LHCN-M2 (cell line): ENCODE measurements around the gene GPRC6A. TPM values are rescaled to one million over a fixed set of nuclear protein-coding genes. Genes with fewer than 3 reads are reported as not detected.

Experiments
- DNase-seq: peaks from one replicate; pipeline ENCODE4 v3.0.0-alpha.2; 2012; ENCODE audit warnings: low read depth
- total RNA-seq: library from RNA; depleted of rRNA; stranded (reverse); fragments of >200 nt; gene quantifications from 2 replicates; pipeline ENCODE4 v1.2.3, GENCODE V29; 2014; rRNA removed

The GPRC6A gene
- total RNA-seq, 1 experiment from 2014 or later: not detected

DNA sequence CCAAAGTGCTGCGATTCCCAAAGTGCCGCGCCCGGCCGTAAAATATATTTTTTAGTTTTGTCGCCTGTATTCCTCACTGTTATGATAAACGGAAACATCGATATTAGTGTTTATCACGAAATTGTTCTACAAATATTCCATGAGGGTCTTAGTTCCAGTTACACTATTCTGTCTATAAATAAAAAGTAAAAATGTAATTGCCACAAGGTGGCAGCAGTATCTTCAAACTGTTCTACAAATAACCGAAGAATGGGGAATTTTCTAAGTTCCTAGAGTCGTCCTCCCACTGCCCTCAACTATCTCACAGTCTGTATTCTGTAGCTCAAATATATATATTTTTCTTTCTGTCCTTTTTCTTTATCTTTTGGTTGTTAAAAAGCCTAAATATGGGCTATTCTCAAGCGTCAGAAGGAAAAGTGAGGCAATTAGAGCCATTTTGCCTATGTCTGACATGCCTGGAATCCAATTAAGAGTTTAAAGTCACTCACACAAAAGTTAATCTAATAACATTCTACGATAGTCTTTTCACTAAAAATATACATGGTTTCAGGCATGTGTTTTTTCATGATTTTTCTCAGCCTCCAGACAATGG lies 49.2 kb downstream of the GPRC6A start:
- peak; percentile 38 for DNase-seq

DNA sequence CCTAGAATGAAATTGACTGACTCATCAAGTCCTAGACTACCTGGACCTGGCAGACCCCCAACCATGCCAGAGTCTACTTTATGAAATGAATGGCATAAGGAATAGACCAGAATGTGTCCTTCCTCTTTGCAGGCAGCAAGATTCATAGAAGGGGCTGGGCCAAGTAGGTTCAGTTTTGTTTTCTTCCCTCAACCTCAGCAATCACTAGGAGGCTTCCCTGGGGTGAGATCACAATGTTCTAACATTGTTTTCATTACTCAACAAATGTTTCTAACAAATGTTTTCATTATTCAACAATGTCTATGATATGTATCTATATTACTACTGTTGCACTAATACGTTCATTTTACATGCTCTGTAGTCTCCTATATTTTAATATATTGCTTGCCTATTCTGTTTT lies 55.0 kb downstream of the GPRC6A start:
- DNase-seq: peak; percentile 30

DNA sequence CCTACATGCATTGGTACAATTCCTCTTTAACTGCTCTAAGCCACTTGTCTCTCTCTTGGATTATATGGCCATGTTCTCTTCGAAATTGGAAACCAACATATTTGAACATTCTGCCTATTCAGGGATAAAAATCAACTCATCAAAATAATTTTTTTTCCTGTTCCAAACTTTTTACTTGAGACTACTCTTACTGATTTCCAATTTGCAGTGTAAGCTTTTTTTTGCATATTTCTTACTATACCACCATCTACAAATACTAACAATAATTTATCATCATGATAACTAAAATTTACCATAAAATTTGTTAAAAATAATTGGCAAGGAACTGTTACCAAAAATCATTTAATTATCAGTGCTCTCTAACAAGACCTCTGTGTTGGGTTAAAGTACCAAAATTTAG lies 56.4 kb downstream of the GPRC6A start:
- DNase-seq: no peak

DNA sequence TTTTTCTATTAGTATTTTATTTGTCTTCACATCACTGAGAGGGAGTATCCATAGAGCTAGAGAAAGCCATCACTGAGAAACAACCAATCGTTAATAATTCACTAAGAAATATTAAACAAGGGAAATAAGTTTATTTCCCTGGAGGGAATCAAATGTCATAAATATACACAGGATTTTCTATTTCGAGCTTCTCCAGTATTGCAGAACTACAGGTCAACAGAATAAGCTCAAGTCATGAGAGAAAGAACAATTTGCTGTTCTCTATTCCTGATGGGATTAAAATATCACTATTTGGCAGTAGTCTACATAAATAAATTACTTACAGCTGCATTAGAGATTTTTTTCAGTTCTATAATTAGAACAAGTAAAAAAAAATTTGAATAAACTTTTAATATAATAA lies 61.2 kb downstream of the GPRC6A start:
- DNase-seq: no peak

DNA sequence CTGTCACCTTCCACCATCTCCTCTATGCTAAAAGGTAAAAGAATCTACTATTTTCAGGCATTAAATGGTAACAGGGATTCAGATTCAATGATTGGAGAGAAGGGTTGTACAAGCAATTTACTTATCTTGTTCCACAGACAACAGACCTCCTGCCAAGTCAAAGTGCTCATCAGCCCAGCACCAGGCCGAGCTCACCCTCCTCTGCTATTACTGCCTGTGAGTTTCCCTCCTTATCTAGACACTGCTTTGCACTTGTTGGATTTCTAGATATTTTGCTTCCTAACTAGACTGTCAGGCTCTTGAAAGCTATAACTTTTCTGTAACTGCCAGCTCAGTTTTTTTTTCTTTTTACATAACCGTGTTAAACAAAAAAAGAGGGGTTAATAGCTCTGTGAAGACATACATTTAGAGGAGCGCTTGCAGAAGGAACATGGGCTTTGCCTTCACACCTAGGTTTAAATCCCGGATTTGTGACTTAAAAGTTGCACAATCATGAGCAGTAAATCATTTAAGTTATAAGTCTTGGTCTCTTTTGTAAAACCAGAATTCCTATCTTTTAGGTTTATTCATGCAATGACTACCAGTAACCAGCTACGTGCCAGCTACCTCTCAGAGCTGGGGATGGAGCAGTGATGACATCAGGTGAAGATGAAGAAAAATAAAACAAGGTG lies 62.2 kb downstream of the GPRC6A start:
- DNase-seq: no peak

DNA sequence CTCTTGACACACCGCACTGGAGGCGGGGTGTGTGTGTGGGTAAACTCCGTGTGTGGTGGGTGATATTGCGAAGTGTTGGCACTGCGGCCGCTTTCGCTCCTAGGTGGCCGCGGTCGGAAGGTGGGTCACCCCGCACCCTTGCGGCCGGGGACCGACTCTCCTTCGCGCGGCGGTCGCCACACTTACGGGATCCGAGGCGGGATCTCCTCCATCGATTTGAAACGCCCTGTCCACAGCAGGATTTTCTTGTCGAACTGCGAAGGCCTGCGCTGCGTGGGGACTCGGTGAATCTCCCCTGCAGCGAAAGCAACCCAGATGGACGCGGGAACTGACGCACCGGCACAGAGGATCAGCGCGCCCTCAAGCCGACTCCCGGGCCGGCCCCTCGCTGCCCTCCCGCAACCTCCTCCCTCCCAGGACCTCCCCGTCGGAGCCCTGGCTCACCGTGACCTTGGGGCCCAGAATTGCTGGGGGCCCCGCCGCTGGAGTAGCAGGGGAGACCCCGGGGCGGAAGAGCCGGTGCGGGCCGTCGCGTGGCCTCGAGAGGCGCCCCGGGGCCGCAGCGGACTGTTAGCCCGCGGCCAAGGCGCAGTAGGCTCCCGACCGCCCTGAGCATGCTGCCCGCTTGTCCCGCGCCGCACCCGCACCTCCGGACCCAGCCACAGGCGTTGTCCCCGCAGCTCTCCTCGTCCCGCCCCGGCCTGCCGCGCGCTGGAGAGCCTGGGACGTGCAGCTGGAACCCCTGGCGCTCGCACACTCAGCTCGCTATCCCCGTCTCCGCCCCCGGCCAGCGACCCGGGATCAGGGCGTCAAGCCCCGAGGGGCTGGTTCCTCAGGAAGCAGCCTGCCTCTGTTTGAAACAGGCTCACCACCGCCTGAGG lies 63.7 kb downstream of the GPRC6A start, which contains the start of gene FAM162B:
Gene FAM162B (minus strand): TSS at position 759 of the 881 bp plus-strand sequence. CDS start 143 bp downstream, at position 616.
- no peak for DNase-seq

DNA sequence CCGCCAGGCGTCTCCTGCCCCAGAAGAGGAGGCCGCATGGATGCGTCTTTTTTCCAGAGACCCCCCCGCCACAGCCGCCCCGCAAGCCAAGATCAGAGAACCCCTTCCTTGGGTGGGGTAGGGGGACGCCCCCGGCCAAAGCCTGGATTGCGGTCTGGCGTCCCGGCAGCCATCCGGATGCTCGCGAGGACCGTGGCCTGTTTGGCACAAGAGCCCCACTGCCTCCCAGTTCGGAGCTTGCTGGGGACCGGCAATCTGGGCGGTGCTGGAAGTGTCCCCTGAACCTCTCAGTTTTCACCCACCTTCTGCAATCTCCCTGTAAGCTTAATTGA lies 64.3 kb downstream of the GPRC6A start:
- no peak for DNase-seq

DNA sequence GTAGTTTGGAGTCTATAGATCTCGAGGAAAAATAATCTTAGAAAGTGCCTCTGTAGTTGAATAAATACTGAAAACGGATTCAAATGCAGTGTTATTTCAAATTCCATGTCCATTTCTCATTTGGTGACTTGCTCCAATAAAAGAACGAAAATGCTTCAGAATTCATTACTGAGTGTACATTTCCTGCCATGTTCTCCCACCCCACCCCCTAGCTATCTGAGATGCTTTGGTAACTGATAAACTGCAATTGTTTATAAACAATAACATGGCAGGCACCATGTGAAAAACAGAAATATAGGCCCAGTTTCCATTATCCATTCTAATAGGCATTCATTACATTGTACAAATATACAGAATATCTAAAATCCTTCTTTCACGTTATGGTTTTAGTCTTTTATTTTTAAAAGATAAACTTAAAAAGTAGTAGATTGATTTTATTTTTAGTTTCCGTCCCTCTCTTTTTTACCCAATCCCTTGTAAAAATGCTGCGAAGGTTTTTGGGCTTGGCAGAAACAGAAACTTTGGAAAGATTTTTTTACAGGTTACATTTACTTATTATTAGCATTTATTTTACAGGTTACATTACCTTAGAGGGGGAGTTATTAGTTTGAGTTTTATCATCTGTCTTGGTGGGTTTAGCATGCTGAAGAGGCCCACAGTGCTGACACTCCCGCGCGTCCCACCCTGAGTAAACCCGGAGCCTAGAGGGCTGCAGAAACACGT lies 64.8 kb downstream of the GPRC6A start:
- DNase-seq: no peak

DNA sequence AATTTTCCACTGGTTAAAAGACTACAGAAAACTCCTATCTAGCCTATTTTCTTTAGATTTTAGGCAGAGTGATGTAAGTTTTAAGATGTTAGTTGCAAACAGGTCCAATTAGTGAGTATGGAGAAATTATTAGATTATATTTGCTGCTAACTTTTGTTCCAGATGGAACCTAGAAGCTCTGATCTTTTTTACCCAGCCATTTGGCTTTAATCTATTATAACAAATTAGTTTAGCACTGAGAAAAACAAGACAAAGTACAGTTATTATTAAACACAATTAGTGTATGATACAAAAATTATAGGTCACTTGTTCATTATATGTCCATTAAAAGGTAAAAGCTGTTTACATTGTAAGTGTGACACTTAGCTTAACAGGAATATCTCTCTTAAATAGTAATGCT lies 65.8 kb downstream of the GPRC6A start:
- no peak for DNase-seq

DNA sequence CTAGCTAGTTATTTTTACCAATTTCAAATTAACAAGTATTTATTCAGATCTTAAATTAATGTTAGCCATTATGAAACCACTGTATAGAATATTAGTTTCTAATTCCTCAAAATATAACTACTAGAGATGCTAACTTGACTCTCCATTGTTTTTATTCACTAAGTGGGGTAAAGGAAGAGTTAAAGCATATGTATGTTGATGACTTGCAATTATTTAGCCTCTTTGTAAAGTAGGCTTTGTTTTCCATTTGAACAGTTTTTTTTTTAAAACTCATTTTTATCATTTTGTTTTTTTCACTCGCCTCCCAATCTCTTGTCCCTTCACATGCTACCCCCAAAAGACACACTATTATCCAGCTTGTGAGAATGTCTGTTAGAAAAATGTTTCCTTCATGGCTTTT lies 66.6 kb downstream of the GPRC6A start:
- no peak for DNase-seq

DNA sequence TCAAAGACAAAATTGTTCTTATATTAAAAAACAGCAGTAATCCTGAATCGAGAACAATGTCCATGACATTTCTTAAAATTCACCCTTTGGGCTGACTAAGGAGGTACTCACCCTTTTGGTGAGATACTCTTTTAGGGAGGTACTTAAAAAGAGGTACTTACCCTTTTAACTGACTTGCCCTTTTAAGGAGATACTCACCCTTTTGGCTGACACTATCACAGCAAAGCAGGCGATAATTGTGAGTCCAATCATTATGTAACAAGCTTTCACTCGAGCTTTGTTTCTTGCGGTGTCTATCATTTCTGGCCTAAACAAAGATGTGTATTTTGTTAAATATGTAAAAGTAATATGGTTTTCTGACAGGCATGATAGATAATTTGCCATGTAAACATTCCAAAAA lies 67.1 kb downstream of the GPRC6A start:
- no peak for DNase-seq

DNA sequence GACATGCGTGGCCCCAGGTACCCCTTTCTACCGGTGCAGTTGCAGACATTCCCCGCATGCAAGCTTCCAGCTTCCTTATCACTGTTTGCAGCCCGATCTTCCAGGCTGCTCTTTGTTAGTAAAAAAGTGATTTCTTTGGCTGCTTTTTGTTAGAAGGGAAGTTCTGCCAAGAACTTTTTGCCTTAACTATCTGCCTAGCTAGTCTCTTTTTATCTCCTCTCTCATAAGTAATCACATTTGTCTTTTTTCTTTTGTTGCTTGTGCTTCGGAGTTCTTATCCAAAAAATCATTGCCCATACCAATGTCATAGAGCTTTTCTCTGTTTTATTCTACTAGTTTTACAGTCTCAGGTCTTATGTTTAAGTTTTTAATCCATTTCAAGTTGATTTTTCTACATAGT lies 83.7 kb downstream of the GPRC6A start:
- DNase-seq: no peak

Other genes starting within 250 kb of the GPRC6A start
- 0.26 and 0.57 TPM in 2 replicates for gene RSPH4A, start 212.6 kb downstream of the GPRC6A start, total RNA-seq
- gene ZUP1, start 160.3 kb downstream of the GPRC6A start, total RNA-seq: 18.0 and 18.5 TPM in 2 replicates
- gene KPNA5, start 147.9 kb downstream of the GPRC6A start, total RNA-seq: 6.8 and 8.3 TPM in 2 replicates
- gene FAM162B, start 63.4 kb downstream of the GPRC6A start, total RNA-seq: not detected in 2 replicates
- not detected in 2 replicates for gene RFX6, start 48.2 kb upstream of the GPRC6A start, total RNA-seq